ENCODE results near the gene ANAPC2. TPM values are rescaled to one million over a fixed set of nuclear protein-coding genes. Genes with fewer than 3 reads are reported as not detected.

Gene ANAPC2
- total RNA-seq, 2 donors from 2014 or later, result 32.5 to 64.5 TPM

- peaks cover 10 to 16% of the 10 kb centered on the region in 2 donors for H3K36me3 ChIP-seq
- WGBS, result 80% methylated on average over 13 of the region's 15 CpGs
- no peak for DNase-seq (ENCODE audit: low spot score)
- H3K27me3 ChIP-seq (replicated peaks; ENCODE audit: insufficient read depth), result no peaks in the 10 kb centered on the region
- TF ChIP-seq POLR2AphosphoS5 (IDR thresholded peaks at IDR 0.05) (no peak), POLR2A (IDR thresholded peaks at IDR 0.05) (no peak)
- TF ChIP-seq, protein P1, sequence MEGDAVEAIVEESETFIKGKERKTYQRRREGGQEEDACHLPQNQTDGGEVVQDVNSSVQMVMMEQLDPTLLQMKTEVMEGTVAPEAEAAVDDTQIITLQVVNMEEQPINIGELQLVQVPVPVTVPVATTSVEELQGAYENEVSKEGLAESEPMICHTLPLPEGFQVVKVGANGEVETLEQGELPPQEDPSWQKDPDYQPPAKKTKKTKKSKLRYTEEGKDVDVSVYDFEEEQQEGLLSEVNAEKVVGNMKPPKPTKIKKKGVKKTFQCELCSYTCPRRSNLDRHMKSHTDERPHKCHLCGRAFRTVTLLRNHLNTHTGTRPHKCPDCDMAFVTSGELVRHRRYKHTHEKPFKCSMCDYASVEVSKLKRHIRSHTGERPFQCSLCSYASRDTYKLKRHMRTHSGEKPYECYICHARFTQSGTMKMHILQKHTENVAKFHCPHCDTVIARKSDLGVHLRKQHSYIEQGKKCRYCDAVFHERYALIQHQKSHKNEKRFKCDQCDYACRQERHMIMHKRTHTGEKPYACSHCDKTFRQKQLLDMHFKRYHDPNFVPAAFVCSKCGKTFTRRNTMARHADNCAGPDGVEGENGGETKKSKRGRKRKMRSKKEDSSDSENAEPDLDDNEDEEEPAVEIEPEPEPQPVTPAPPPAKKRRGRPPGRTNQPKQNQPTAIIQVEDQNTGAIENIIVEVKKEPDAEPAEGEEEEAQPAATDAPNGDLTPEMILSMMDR (IDR thresholded peaks at IDR 0.05), result no peak
- no peak overlapping the region for H3K27ac ChIP-seq
- H3K4me1 ChIP-seq (replicated peaks), result peaks cover 27% of the 10 kb centered on the region
- H3K4me3 ChIP-seq, result peak overlapping the region; percentile 73 to 97
- H3K9me3 ChIP-seq, result no peaks in the 10 kb centered on the region
- intact Hi-C loops (cut with DNase I), result no loop called here
Observed at GRCh38 chr9:137187386-137187785, 974 bp downstream of the ANAPC2 start.

DNA sequence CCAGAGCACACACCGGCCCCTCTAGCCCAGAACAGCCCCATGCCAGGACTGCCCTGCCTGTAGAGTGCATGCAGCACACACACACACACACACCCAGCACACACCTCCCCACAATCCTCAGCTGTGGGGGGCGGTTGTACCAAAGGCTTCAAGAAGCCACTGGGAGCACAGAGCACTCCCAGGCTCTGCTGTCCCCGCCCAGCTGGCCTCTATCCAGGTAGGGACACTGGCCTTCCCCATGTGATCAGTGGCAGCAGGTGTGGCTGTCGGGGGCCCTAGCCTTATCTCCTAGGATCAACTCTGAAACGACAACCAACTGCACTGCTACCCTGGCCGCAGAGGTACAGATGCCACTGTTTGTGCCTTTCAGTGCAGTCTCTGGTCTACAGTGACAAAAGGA, 2.0 kb downstream of the ANAPC2 start:
- intact Hi-C loops (cut with DNase I), result no loop called here
- no peak for DNase-seq (ENCODE audit: low spot score)
- Histone ChIP-seq H3K4me1 (replicated peaks) (peaks cover 27% of the 10 kb centered on the region), H3K27me3 (replicated peaks; ENCODE audit: insufficient read depth) (no peaks in the 10 kb centered on the region), H3K36me3 (peaks cover 10 to 22% of the 10 kb centered on the region in 2 donors), H3K27ac (no peak overlapping the region), H3K4me3 (no peak overlapping the region), H3K9me3 (no peaks in the 10 kb centered on the region)
- WGBS, result 76% methylated on average over 5 of the region's 6 CpGs
- TF ChIP-seq, protein P1 (IDR thresholded peaks at IDR 0.05), result no peak
- TF ChIP-seq POLR2A (IDR thresholded peaks at IDR 0.05), result no peak
- no peak for TF ChIP-seq POLR2AphosphoS5 (IDR thresholded peaks at IDR 0.05)

- no peak overlapping the region for H3K27ac ChIP-seq
- TF ChIP-seq POLR2A (IDR thresholded peaks at IDR 0.05), result no peak
- TF ChIP-seq POLR2AphosphoS5 (IDR thresholded peaks at IDR 0.05), result no peak
- TF ChIP-seq, protein P1 (IDR thresholded peaks at IDR 0.05), result no peak
- 92% methylated on average over 18 of the region's 19 CpGs for WGBS
- H3K27me3 ChIP-seq (replicated peaks; ENCODE audit: insufficient read depth), result no peaks in the 10 kb centered on the region
- no peaks in the 10 kb centered on the region for H3K9me3 ChIP-seq
- no peak overlapping the region for H3K4me3 ChIP-seq
- intact Hi-C loops (cut with DNase I), result no loop called here
- no peak for DNase-seq (ENCODE audit: low spot score)
- H3K4me1 ChIP-seq (replicated peaks), result peaks cover 27% of the 10 kb centered on the region
- H3K36me3 ChIP-seq, result peaks cover 14 to 25% of the 10 kb centered on the region in 2 donors
Observed at GRCh38 chr9:137185921-137186320, 2.4 kb downstream of the ANAPC2 start.

DNA sequence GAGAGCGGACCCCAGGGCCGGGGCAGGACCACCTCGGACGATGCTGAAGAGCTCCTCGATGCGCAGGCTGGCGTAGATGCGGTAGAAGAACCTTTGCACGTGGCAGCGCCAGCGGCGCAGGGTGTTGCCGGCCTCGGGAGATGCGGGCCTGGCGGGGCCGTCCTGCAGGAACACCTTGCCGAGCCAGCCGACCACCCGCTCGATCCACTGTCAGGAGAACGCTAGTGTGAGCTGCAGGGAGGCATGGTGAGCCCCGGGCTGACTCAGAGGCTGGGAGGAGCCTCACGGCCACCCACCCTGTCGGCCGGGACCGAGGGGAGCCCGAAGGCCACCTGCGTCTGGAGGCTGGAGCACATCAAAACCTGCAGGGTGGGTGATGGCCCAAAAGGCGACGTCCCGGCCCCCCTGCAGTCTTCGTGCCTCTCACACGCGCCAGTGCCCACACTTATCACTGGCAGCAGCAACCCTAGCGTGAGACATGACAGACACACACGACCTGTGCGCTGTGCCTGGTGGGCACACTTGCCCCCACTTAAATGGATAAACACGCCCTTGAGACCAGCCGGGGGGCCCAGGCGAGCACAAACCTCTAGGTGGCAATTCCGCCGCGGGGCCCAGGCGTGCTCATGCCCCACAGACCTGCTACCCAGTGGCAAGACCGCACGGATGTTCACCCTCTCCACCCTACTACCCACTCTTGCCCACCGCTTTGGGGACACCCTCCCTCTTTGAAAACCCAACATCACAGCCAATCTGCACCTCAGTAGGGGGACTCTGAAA, 3.3 kb downstream of the ANAPC2 start:
- DNase-seq (ENCODE audit: low spot score), result no peak
- Histone ChIP-seq H3K36me3 (peaks cover 19 to 33% of the 10 kb centered on the region in 2 donors), H3K4me3 (no peak overlapping the region), H3K27ac (no peak overlapping the region), H3K9me3 (no peaks in the 10 kb centered on the region), H3K27me3 (replicated peaks; ENCODE audit: insufficient read depth) (no peaks in the 10 kb centered on the region), H3K4me1 (replicated peaks) (peaks cover 25% of the 10 kb centered on the region)
- intact Hi-C loops (cut with DNase I), result no loop called here
- TF ChIP-seq, protein P1 (IDR thresholded peaks at IDR 0.05), result no peak
- TF ChIP-seq POLR2A (IDR thresholded peaks at IDR 0.05) (no peak), POLR2AphosphoS5 (IDR thresholded peaks at IDR 0.05) (no peak)
- WGBS, result 93% methylated on average over 48 of the region's 48 CpGs

Measured in prostate gland (tissue), 2 donors.